ENCODE data around the gene LFNG. TPM values are rescaled to one million over a fixed set of nuclear protein-coding genes. Genes with fewer than 3 reads are reported as not detected.
A peak's percentile ranks its signal among the peaks of the same experiment; 100 is the strongest.

LFNG gene
- total and polyA plus RNA-seq, 2 of the 13 experiments (the other 11 are each of a cell fraction or from before 2014, with no cell fraction given): 0.44 to 1.5 TPM

- TF ChIP-seq ZNF784 (CRISPR knock-in tag; IDR thresholded peaks at IDR 0.05; ENCODE audit: borderline replicate concordance) (0 out of 2 replicates have a peak, but pooled peaks have one; percentile 35), ELF1 (CRISPR knock-in tag; IDR thresholded peaks at IDR 0.05) (no peak), RFXANK (CRISPR knock-in tag; IDR thresholded peaks at IDR 0.05) (no peak), KLF16 (CRISPR knock-in tag; IDR thresholded peaks at IDR 0.05) (no peak), GPBP1L1 (CRISPR knock-in tag; IDR thresholded peaks at IDR 0.05) (no peak), ZNF670 (CRISPR knock-in tag; IDR thresholded peaks at IDR 0.05; ENCODE audit: borderline replicate concordance) (no peak), ZNF281 (CRISPR knock-in tag; IDR thresholded peaks at IDR 0.05; ENCODE audit: borderline replicate concordance) (no peak), CTCF (CRISPR knock-in tag; IDR thresholded peaks at IDR 0.05) (0 out of 2 replicates have a peak, but pooled peaks have one; percentile 13), ZNF44 (CRISPR knock-in tag; IDR thresholded peaks at IDR 0.05) (no peak), ETV5 (CRISPR knock-in tag; IDR thresholded peaks at IDR 0.05; ENCODE audit: borderline replicate concordance) (no peak)
Measured at GRCh38 chr7:2520131-2520760, 672 bp downstream of the LFNG start (continued).

All from HepG2 (cell line).